DND-41 (cell line): ENCODE data around the gene USE1.

Source experiments
- ATAC-seq: fragments of 200-7000 bp; cut with Tn5 transposase; 3 replicates; pipeline ENCODE4 v1.9.1; 2021; ENCODE audit warnings: low read depth; ENCODE audit not compliant: insufficient read depth
- DNase-seq: peaks from one replicate; pipeline ENCODE4 v3.0.0-alpha.2; 2020
- H2AFZ ChIP-seq: 2 replicates; pipeline ENCODE4 v1.6.0; 2012; ENCODE audit warnings: low read depth, low read length
- H3K27ac ChIP-seq: 2 replicates; pipeline ENCODE4 v1.5.1; 2012; ENCODE audit warnings: low read length, inconsistent platforms
- H3K27me3 ChIP-seq: fragments of 200-600 bp; sonication (generic); 2 replicates; pipeline ENCODE4 v1.6.0; 2012; ENCODE audit warnings: low read length, mild to moderate bottlenecking, inconsistent platforms; ENCODE audit not compliant: insufficient read depth, poor library complexity
- H3K36me3 ChIP-seq: 2 replicates; pipeline ENCODE4 v1.5.1; 2012; ENCODE audit warnings: low read length, inconsistent platforms; ENCODE audit not compliant: insufficient read depth
- H3K4me1 ChIP-seq: 2 replicates; pipeline ENCODE4 v1.5.1; 2012; ENCODE audit warnings: mild to moderate bottlenecking, low read length; ENCODE audit not compliant: insufficient read depth
- H3K4me2 ChIP-seq: 2 replicates; pipeline ENCODE4 v1.6.0; 2012; ENCODE audit warnings: mild to moderate bottlenecking, moderate library complexity, low read length, inconsistent platforms; ENCODE audit not compliant: insufficient read depth
- H3K4me3 ChIP-seq, 2 experiments: fragments of 200-600 bp in 1 of 2; shearing (Covaris generic) in 1 of 2; 2 replicates each; pipeline ENCODE4 v1.5.1; 2012 to 2016; ENCODE audit warnings: inconsistent platforms in 2 of 2, low read length in 2 of 2, mild to moderate bottlenecking in 2 of 2, low read depth in 1 of 2, moderate library complexity in 1 of 2
- H3K79me2 ChIP-seq: 2 replicates; pipeline ENCODE4 v1.6.0; 2012; ENCODE audit warnings: low read length, inconsistent platforms; ENCODE audit not compliant: insufficient read depth
- H3K9ac ChIP-seq: 2 replicates; pipeline ENCODE4 v1.6.0; 2012; ENCODE audit warnings: low read depth, mild to moderate bottlenecking, inconsistent platforms, low read length, moderate library complexity
- H3K9me3 ChIP-seq: 2 replicates; pipeline ENCODE4 v1.5.1; 2012; ENCODE audit warnings: low read length, moderate library complexity, mild to moderate bottlenecking, inconsistent platforms; ENCODE audit not compliant: insufficient read depth, severe bottlenecking
- H4K20me1 ChIP-seq: 2 replicates; pipeline ENCODE4 v1.6.0; 2012; ENCODE audit warnings: low read length; ENCODE audit not compliant: insufficient read depth
- EZH2 ChIP-seq: IDR thresholded peaks from 3 replicates; pipeline ENCODE4 v1.6.1; 2012; ENCODE audit warnings: borderline replicate concordance, low read depth, mild to moderate bottlenecking, moderate library complexity, low read length, inconsistent platforms; ENCODE audit not compliant: severe bottlenecking
- TF ChIP-seq, protein P1 (sequence below): IDR thresholded peaks from 2 replicates; pipeline ENCODE4 v1.5.1; 2012; ENCODE audit warnings: borderline replicate concordance, low read length, moderate library complexity, mild to moderate bottlenecking; ENCODE audit not compliant: poor library complexity, severe bottlenecking; ENCODE audit errors: extremely low read depth

USE1 gene

DNA sequence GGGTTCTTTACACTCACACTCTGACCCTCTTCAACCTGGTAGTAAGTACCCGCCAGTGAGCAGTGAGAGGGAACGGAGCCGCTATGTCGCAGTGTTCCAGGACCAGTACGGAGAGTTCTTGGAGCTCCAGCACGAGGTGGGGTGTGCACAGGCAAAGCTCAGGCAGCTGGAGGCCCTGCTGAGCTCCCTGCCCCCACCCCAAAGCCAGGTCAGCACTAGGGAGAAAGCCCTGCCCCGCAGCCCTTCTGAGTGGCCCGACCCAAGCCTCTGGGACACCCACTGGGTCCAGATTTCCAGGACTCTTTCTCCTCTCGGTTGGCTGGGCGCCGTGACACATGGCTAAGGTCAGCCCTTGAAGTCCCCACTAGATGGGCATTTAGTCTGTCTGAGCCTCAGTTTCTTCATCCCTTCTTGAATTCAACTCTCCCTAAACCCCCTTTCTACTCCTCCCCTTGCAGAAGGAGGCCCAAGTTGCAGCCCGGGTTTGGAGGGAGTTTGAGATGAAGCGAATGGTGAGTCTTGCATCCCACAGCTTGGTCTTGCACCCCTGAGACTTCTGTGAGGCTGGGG is 12.7 kb downstream of the USE1 start:
- peaks cover 19% of the 10 kb centered on the region for H4K20me1 ChIP-seq
- H3K36me3 ChIP-seq: peaks cover 28% of the 10 kb centered on the region
- H3K79me2 ChIP-seq: peaks cover 8% of the 10 kb centered on the region; the same call in 1 of the 2 replicates
- no peak overlapping the region for H3K27ac ChIP-seq
- H3K9me3 ChIP-seq: no peaks in the 10 kb centered on the region
- ATAC-seq (no peak), DNase-seq (no peak)
- peaks cover 26% of the 10 kb centered on the region for H3K4me1 ChIP-seq
- H3K9ac ChIP-seq: no peak overlapping the region
- no peaks in the 10 kb centered on the region for H3K27me3 ChIP-seq
- no peak overlapping the region for H2AFZ ChIP-seq
- peak overlapping the region; percentile 15; the same call in 1 of the 2 replicates for H3K4me2 ChIP-seq
- no peak for TF ChIP-seq EZH2
- TF ChIP-seq, protein P1, sequence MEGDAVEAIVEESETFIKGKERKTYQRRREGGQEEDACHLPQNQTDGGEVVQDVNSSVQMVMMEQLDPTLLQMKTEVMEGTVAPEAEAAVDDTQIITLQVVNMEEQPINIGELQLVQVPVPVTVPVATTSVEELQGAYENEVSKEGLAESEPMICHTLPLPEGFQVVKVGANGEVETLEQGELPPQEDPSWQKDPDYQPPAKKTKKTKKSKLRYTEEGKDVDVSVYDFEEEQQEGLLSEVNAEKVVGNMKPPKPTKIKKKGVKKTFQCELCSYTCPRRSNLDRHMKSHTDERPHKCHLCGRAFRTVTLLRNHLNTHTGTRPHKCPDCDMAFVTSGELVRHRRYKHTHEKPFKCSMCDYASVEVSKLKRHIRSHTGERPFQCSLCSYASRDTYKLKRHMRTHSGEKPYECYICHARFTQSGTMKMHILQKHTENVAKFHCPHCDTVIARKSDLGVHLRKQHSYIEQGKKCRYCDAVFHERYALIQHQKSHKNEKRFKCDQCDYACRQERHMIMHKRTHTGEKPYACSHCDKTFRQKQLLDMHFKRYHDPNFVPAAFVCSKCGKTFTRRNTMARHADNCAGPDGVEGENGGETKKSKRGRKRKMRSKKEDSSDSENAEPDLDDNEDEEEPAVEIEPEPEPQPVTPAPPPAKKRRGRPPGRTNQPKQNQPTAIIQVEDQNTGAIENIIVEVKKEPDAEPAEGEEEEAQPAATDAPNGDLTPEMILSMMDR: no peak
- no peak overlapping the region for H3K4me3 ChIP-seq

DNA sequence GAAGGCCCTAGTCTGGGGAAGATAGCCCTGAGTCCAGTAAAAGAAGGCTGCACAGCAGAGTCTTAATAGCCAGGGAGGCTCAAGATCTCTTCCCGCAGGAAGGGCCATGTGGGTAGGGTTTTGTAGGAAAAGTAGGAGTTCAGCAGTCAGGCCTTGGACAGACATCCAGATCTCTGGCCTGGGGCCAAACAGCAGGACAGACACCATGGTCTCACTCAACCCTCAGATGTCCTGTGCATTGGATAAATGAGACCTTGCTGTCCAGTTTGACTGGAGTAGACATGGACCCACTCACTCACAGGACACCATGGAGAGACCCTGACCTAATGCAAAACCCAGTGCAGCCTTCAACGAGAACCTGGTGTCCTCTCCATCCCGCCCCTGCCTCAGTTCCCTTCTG is 14.7 kb downstream of the USE1 start:
- no peak for ATAC-seq
- Histone ChIP-seq H3K9me3 (no peaks in the 10 kb centered on the region), H3K4me2 (no peak overlapping the region), H3K27me3 (no peaks in the 10 kb centered on the region), H4K20me1 (peaks cover 36% of the 10 kb centered on the region), H3K36me3 (peaks cover 40% of the 10 kb centered on the region), H3K79me2 (peaks cover 26% of the 10 kb centered on the region), H3K4me1 (peaks cover 35% of the 10 kb centered on the region), H3K4me3 (no peak overlapping the region), H3K9ac (no peak overlapping the region), H3K27ac (no peak overlapping the region), H2AFZ (no peak overlapping the region)
- TF ChIP-seq EZH2: no peak
- TF ChIP-seq, protein P1: no peak
- DNase-seq: no peak

DNA sequence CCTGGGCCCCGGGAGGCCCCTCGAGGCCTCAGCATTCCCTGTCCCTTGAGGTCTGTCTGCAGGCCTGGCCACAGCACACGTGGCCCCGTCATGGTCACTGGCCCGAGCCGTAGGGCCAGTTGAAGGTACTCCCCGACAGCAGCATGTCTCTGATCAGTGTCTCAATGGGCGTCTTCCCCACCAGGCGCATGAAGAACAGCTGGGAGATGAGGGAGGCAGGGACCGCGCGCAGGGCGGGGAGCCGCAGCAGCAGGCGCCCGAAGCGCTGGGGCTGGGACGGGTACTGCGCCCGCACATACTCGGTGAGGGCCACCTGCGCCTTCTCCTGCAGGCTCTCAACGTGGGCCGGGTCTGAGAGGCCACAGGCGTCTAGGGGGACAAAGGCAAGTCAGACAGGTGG is 17.1 kb downstream of the USE1 start:
- ATAC-seq: no peak
- Histone ChIP-seq H3K27me3 (no peaks in the 10 kb centered on the region), H4K20me1 (peaks cover 39% of the 10 kb centered on the region), H3K27ac (no peak overlapping the region), H3K4me1 (peaks cover 33% of the 10 kb centered on the region), H3K79me2 (peaks cover 33% of the 10 kb centered on the region), H3K9me3 (no peaks in the 10 kb centered on the region), H3K9ac (no peak overlapping the region), H3K4me3 (no peak overlapping the region), H3K36me3 (peaks cover 40% of the 10 kb centered on the region), H3K4me2 (no peak overlapping the region), H2AFZ (no peak overlapping the region)
- no peak for DNase-seq
- TF ChIP-seq, protein P1: no peak
- TF ChIP-seq EZH2: no peak
